IMR-90 (cell line): ENCODE measurements around the gene BEST1.

Source experiments
- CEBPB ChIP-seq: IDR thresholded peaks from 2 replicates; pipeline ENCODE4 v1.6.1; 2012; ENCODE audit warnings: low read depth, low read length, improper control_type of control experiment
- CHD1 ChIP-seq: IDR thresholded peaks from 2 replicates; pipeline ENCODE4 v1.6.1; 2012; ENCODE audit warnings: low read depth, low read length, improper control_type of control experiment
- CTCF ChIP-seq: conservative IDR thresholded peaks from 2 replicates; pipeline ENCODE4 v1.5.1; 2012; ENCODE audit warnings: mild to moderate bottlenecking, low read depth, low read length, improper control_type of control experiment
- MAFK ChIP-seq: IDR thresholded peaks from 2 replicates; pipeline ENCODE4 v1.6.1; 2012; ENCODE audit warnings: low read depth, low read length, improper control_type of control experiment
- MXI1 ChIP-seq: IDR thresholded peaks from 2 replicates; pipeline ENCODE4 v1.6.1; 2012; ENCODE audit warnings: low read depth, mild to moderate bottlenecking, low read length, moderate library complexity, borderline replicate concordance
- POLR2A ChIP-seq: IDR thresholded peaks from 2 replicates; pipeline ENCODE4 v1.6.1; 2012; ENCODE audit warnings: mild to moderate bottlenecking, low read depth, low read length
- RAD21 ChIP-seq: IDR thresholded peaks from 2 replicates; pipeline ENCODE4 v1.6.1; 2012; ENCODE audit warnings: low read length, improper control_type of control experiment
- RFX5 ChIP-seq: IDR thresholded peaks from 2 replicates; pipeline ENCODE4 v1.8.0; 2012; ENCODE audit warnings: low read depth, mild to moderate bottlenecking, low read length, moderate library complexity
- USF2 ChIP-seq: fragments of 150-350 bp; IDR thresholded peaks from 2 replicates; pipeline ENCODE4 v1.6.1; 2017; ENCODE audit warnings: mild to moderate bottlenecking, antibody characterized with exemption, low read length, low read depth

- TF ChIP-seq CTCF (no peak), RAD21 (no peak), USF2 (no peak), CEBPB (no peak), CHD1 (no peak), POLR2A (no peak), MXI1 (no peak), RFX5 (no peak), MAFK (no peak)
These were observed 4.1 kb downstream of the BEST1 start for GRCh38 chr11:61954106-61954850.
